Non-pigmented ciliary epithelial cell (primary cell): Measurements from ENCODE around the gene MIDN.

Experiments
- DNase-seq: peaks from one replicate; pipeline ENCODE4 v3.0.0-alpha.2; 2010; ENCODE audit warnings: low read depth

MIDN gene

GRCh38 chr19:1220976-1221903 lies 27.1 kb upstream of the MIDN start:
- DNase-seq: no peak

- no peak for DNase-seq
Observed at GRCh38 chr19:1221904-1222255, 26.5 kb upstream of the MIDN start.

- no peak for DNase-seq
Observed at GRCh38 chr19:1222394-1222793, 26.0 kb upstream of the MIDN start.

- no peak for DNase-seq
Observed at GRCh38 chr19:1223018-1223855, 25.1 kb upstream of the MIDN start.

GRCh38 chr19:1224047-1224825 lies 24.1 kb upstream of the MIDN start:
- no peak for DNase-seq

GRCh38 chr19:1224847-1225246 lies 23.5 kb upstream of the MIDN start:
- no peak for DNase-seq

GRCh38 chr19:1225440-1226226 lies 22.8 kb upstream of the MIDN start:
- no peak for DNase-seq

GRCh38 chr19:1226227-1226518 lies 22.2 kb upstream of the MIDN start:
- DNase-seq: no peak

- DNase-seq: no peak
Observed at GRCh38 chr19:1226522-1227303, 21.7 kb upstream of the MIDN start.

GRCh38 chr19:1227304-1228054 lies 20.9 kb upstream of the MIDN start:
- no peak for DNase-seq

GRCh38 chr19:1228161-1228957 lies 20.0 kb upstream of the MIDN start:
- no peak for DNase-seq

- DNase-seq: no peak
Observed at GRCh38 chr19:1229056-1229923, 19.1 kb upstream of the MIDN start.

- no peak for DNase-seq
Observed at GRCh38 chr19:1229924-1230782, 18.2 kb upstream of the MIDN start.

GRCh38 chr19:1230783-1231489 lies 17.4 kb upstream of the MIDN start:
- DNase-seq: no peak

- DNase-seq: no peak
Observed at GRCh38 chr19:1231729-1232637, 16.4 kb upstream of the MIDN start.

GRCh38 chr19:1232652-1233072 lies 15.7 kb upstream of the MIDN start:
- no peak for DNase-seq
